K562 (cell line): ENCODE results near the gene CHST14. TPM values are rescaled to one million over a fixed set of nuclear protein-coding genes. Genes with fewer than 3 reads are reported as not detected.

ENCODE experiments used
- ATAC-seq: fragments of 200-7000 bp; cut with Tn5 transposase; 3 replicates; pipeline ENCODE4 v1.9.1; 2020; ENCODE audit warnings: moderate library complexity
- BruUV-seq: library from RNA; stranded (reverse); fragments of 400-500 nt; replicated peaks from 2 replicates; lab custom pipeline; 2021; lab: Mats Ljungman, UMichigan
- CTCF ChIA-PET: fragments of 300-600 bp; formaldehyde crosslinking; extraction: SDS; loops from one replicate; lab custom pipeline; 2021; ENCODE audit warnings: low intra/inter-chr PET ratio; lab: Yijun Ruan, JAX
- POLR2A ChIA-PET: fragments of 300-600, 350-650 bp; sonication (Branson Sonifier 250); formaldehyde crosslinking; extraction: SDS; loops from one replicate; lab custom pipeline; 2021; ENCODE audit warnings: antibody characterized with exemption, inconsistent platforms; lab: Yijun Ruan, JAX
- DNase-seq, 4 experiments: peaks; one replicate each; pipeline versions ENCODE4 v3.0.0 to v3.0.0-alpha.2; 2011 to 2018; ENCODE audit warnings: low spot score in 3 of 4, mixed read lengths in 3 of 4; ENCODE audit errors: extremely low read depth in 1 of 4
- FAIRE-seq: peaks from 2 replicates; lab custom pipeline; 2011; peaks lifted over from hg19 to GRCh38; lab: Jason Lieb, UNC
- H2AFZ ChIP-seq: 2 replicates; pipeline ENCODE4 v1.6.0; 2011; ENCODE audit warnings: low read depth, low read length, control low read depth, inconsistent platforms
- H3K27ac ChIP-seq: fragments of 200-600 bp; 3 replicates; pipeline ENCODE4 v1.8.0; 2011; ENCODE audit warnings: low read depth, mild to moderate bottlenecking, control low read depth, inconsistent platforms, low read length, moderate library complexity, mixed read lengths; ENCODE audit errors: extremely low read depth
- H3K27me3 ChIP-seq, 2 experiments: fragments of 300-600 bp in 1 of 2; 2 replicates in 1 of 2; 3 replicates in 1 of 2; pipeline versions ENCODE4 v1.6.0 to v1.8.0; 2011; ENCODE audit warnings: inconsistent platforms in 2 of 2, low read length in 2 of 2, mild to moderate bottlenecking in 1 of 2, mixed read lengths in 1 of 2, moderate library complexity in 1 of 2; ENCODE audit not compliant: control insufficient read depth in 2 of 2, insufficient read depth in 2 of 2
- H3K36me3 ChIP-seq: fragments of 300-600 bp; 3 replicates; pipeline ENCODE4 v1.8.0; 2011; ENCODE audit warnings: mild to moderate bottlenecking, low read length, inconsistent platforms; ENCODE audit not compliant: control insufficient read depth, insufficient read depth
- H3K4me1 ChIP-seq, 2 experiments: fragments of 200-600 bp in 1 of 2; replicated peaks in 1 of 2; 2 replicates in 1 of 2; 3 replicates in 1 of 2; pipeline versions ENCODE4 v1.5.1 to v1.8.0; 2011; ENCODE audit warnings: inconsistent platforms in 2 of 2, low read length in 2 of 2, mild to moderate bottlenecking in 1 of 2, mixed read lengths in 1 of 2, moderate library complexity in 1 of 2; ENCODE audit not compliant: control insufficient read depth in 2 of 2, insufficient read depth in 2 of 2
- H3K4me2 ChIP-seq: 2 replicates; pipeline ENCODE4 v1.6.1; 2011; ENCODE audit warnings: low read length, control low read depth, inconsistent platforms, mixed read lengths; ENCODE audit not compliant: insufficient read depth
- H3K4me3 ChIP-seq: fragments of 200-600 bp; sonication (generic), shearing (Covaris generic); 2 replicates; pipeline ENCODE4 v1.5.1; 2016; ENCODE audit warnings: control low read depth, inconsistent platforms
- H3K79me2 ChIP-seq: fragments of 200-600 bp; 3 replicates; pipeline ENCODE4 v1.8.0; 2011; ENCODE audit warnings: low read length, inconsistent platforms; ENCODE audit not compliant: control insufficient read depth, insufficient read depth
- H3K9ac ChIP-seq, 2 experiments: 2 replicates each; pipeline versions ENCODE4 v1.6.0 to v1.6.1; 2011; ENCODE audit warnings: low read depth in 2 of 2, low read length in 2 of 2, control low read depth in 1 of 2, inconsistent platforms in 1 of 2, mild to moderate bottlenecking in 1 of 2, mixed read lengths in 1 of 2; ENCODE audit not compliant: insufficient read depth in 1 of 2
- H3K9me1 ChIP-seq: one replicate; pipeline ENCODE4 v1.6.0; 2011; ENCODE audit warnings: inconsistent platforms, mild to moderate bottlenecking, low read length, moderate library complexity; ENCODE audit not compliant: control insufficient read depth, insufficient read depth
- H3K9me3 ChIP-seq: replicated peaks from 2 replicates; pipeline ENCODE4 v1.5.1; 2011; ENCODE audit warnings: low read depth, low read length, inconsistent platforms; ENCODE audit not compliant: control insufficient read depth, insufficient read depth
- H4K20me1 ChIP-seq: replicated peaks from 2 replicates; pipeline ENCODE4 v1.6.1; 2011; ENCODE audit warnings: low read length, inconsistent platforms, mixed read lengths; ENCODE audit not compliant: control insufficient read depth, insufficient read depth
- CEBPG ChIP-seq, 3 experiments: fragments of 200-800 bp in 1 of 3; sonication (Bioruptor generic) in 1 of 3; sonication (generic) in 1 of 3; formaldehyde crosslinking in 1 of 3; IDR thresholded peaks in 2 of 3; conservative IDR thresholded peaks in 1 of 3; 2 replicates each; pipeline versions ENCODE4 v1.6.1 to v1.8.0; 2016 to 2022; ENCODE audit warnings: missing compliant biosample characterization in 2 of 3, missing genetic modification characterization in 2 of 3, mild to moderate bottlenecking in 1 of 3, missing genetic modification reagents in 1 of 3
- E2F3 ChIP-seq: fragments of 250-450 bp; sonication (Bioruptor Pico); IDR thresholded peaks from 2 replicates; pipeline ENCODE4 v1.4.0; 2020; ENCODE audit warnings: mild to moderate bottlenecking
- GTF2A2 ChIP-seq: IDR thresholded peaks from 2 replicates; pipeline ENCODE4 v1.6.1; 2016; ENCODE audit warnings: mild to moderate bottlenecking, missing genetic modification characterization, missing compliant biosample characterization
- HNRNPK ChIP-seq: fragments of 200-400 bp; formaldehyde crosslinking; IDR thresholded peaks from one replicate; pipeline ENCODE4 v1.6.1; 2018; ENCODE audit warnings: mild to moderate bottlenecking, low read depth, low read length; ENCODE audit not compliant: poor library complexity, severe bottlenecking
- MCM3 ChIP-seq: fragments of 450-650 bp; IDR thresholded peaks from 2 replicates; pipeline ENCODE4 v1.6.1; 2016
- RBFOX2 ChIP-seq: fragments of 200-400 bp; formaldehyde crosslinking; IDR thresholded peaks from 2 replicates; pipeline ENCODE4 v1.6.1; 2017; ENCODE audit warnings: low read depth, mild to moderate bottlenecking, low read length, moderate library complexity
- WHSC1 ChIP-seq: IDR thresholded peaks from one replicate; pipeline ENCODE4 v1.6.1; 2012; ENCODE audit warnings: low read length, control low read depth, inconsistent platforms
- XRCC3 ChIP-seq: fragments of 450-650 bp; IDR thresholded peaks from 2 replicates; pipeline ENCODE4 v1.6.1; 2017; ENCODE audit warnings: mild to moderate bottlenecking, moderate library complexity
- ZNF121 ChIP-seq: sonication (generic); formaldehyde crosslinking; conservative IDR thresholded peaks from 2 replicates; pipeline ENCODE4 v1.8.0; 2022; ENCODE audit warnings: missing genetic modification reagents
- ZNF134 ChIP-seq: fragments of 250-450 bp; sonication (Bioruptor Pico); conservative IDR thresholded peaks from 2 replicates; pipeline ENCODE4 v1.4.0; 2020
- ZNF140 ChIP-seq: fragments of 250-450 bp; sonication (Bioruptor Pico); IDR thresholded peaks from 2 replicates; pipeline ENCODE4 v1.8.0; 2021; ENCODE audit warnings: moderate library complexity, mild to moderate bottlenecking, inconsistent platforms
- WGBS: fragments of 100-300 bp; shearing (Covaris generic); methylation state at CpG from one replicate; pipeline ENCODE4 v1.1.6; 2016; ENCODE audit warnings: low coverage, mixed read lengths; ENCODE audit not compliant: insufficient coverage; ENCODE audit errors: missing lambda C conversion rate; 5-methylcytosine and 5-hydroxymethylcytosine counted together
- in situ Hi-C: fragments of 300-500 bp; cut with MboI; formaldehyde crosslinking; loops from 4 replicates; pipeline ENCODE4 v1.15.0; 2018; ENCODE audit warnings: inconsistent platforms, mixed read lengths
- intact Hi-C: fragments of 100-400 bp; cut with micrococcal nuclease; formaldehyde crosslinking; loops from 2 replicates; pipeline ENCODE4 v1.14.2; 2022
- polyA plus RNA-seq, 8 experiments: library from polyadenylated mRNA; depleted of rRNA in 4 of 8; stranded (reverse) in 5 of 8; unstranded in 3 of 8; fragments of >200 nt; fragmentation: Nextera tagmentation in 2 of 8; fragmentation: Illumina TruSeq in 1 of 8; extraction: Ambion mirVana in 2 of 8; extraction: Trizol in 1 of 8; gene quantifications; 2 replicates each; pipeline versions ENCODE4 v1.2.1 to v1.2.3, GENCODE V29; 2011 to 2014; ENCODE audit warnings: inconsistent platforms in 1 of 8, missing spikeins in 1 of 8
- total RNA-seq, 7 experiments: library from RNA; depleted of rRNA in 6 of 7; stranded (reverse); fragments of >200 nt in 6 of 7; fragmentation: Illumina TruSeq in 2 of 7; extraction: Trizol in 2 of 7; gene quantifications; 2 replicates each; pipeline versions ENCODE4 v1.2.1 to v1.2.3, GENCODE V29; 2011 to 2021; ENCODE audit warnings: low replicate concordance in 1 of 7
- TF ChIP-seq, protein P1 (sequence below), 2 experiments: fragments of 450-650 bp in 1 of 2; sonication (generic) in 1 of 2; formaldehyde crosslinking in 1 of 2; IDR thresholded peaks in 1 of 2; conservative IDR thresholded peaks in 1 of 2; 2 replicates each; pipeline versions ENCODE4 v1.6.1 to v1.8.1; 2016 to 2023; ENCODE audit warnings: mild to moderate bottlenecking in 2 of 2, moderate library complexity in 2 of 2, inconsistent platforms in 1 of 2, missing genetic modification reagents in 1 of 2

Gene CHST14
- total and polyA plus RNA-seq, 9 of the 15 experiments (the other 6 are each of a cell fraction or from before 2014, with no cell fraction given) = 1.6 to 12.1 (median 4.5) TPM

GRCh38 chr15:40508216-40508615 is 37.4 kb downstream of the CHST14 start:
- no TSS peak for BruUV-seq
- Histone ChIP-seq H3K9me1 (peaks cover 4% of the 10 kb centered on the region), H3K9ac (no peak overlapping the region), H3K4me3 (no peak overlapping the region), H4K20me1 (no peaks in the 10 kb centered on the region), H3K9me3 (no peaks in the 10 kb centered on the region), H3K4me1 (peaks cover 20 to 24% of the 10 kb centered on the region in 2 experiments), H3K27ac (no peak overlapping the region), H3K27me3 (no peaks in the 10 kb centered on the region), H3K4me2 (no peak overlapping the region), H3K79me2 (no peaks in the 10 kb centered on the region), H2AFZ (no peak overlapping the region), H3K36me3 (no peaks in the 10 kb centered on the region)
- no peak for FAIRE-seq
- intact Hi-C loops = loop anchor here (5.0 kb wide), 2 partner anchors 36 to 66 kb away; partner anchors contain the start of genes BAHD1 and CHST14
- ChIA-PET CTCF (no interaction called here), POLR2A (interaction anchor here (0.6 to 1.1 kb wide), 2 partner anchors 11 to 1894 kb away, joined by 3 read pairs; no protein-coding TSS in a partner anchor)
- in situ Hi-C loops = no loop called here
- TF ChIP-seq ZNF134 (CRISPR knock-in tag) = no peak
- no peak for TF ChIP-seq ZNF140 (CRISPR knock-in tag)
- WGBS = 89% methylated on average over 1 of the region's 1 CpG
- no peak for DNase-seq
- no peak for ATAC-seq

DNA sequence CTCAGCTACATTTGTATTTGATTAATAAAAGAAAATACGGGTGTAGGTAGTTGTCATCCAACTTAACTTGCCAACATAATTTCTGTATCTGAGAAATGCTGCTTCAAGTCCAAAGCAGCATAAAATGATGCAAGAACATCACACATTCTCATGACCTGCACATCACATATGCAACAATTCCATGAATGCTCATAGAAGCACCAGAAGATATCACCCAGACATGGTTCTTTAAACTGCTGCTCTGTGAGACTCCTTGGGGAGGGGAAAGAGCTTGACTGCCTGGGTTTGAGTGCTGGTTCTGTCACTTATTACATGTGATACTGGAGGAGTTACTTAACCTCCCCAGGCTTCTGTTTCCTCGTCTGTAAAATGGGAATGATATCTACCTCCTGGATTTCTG is 39.4 kb downstream of the CHST14 start:
- Histone ChIP-seq H3K4me1 (peaks cover 20 to 28% of the 10 kb centered on the region in 2 experiments), H3K9me3 (no peaks in the 10 kb centered on the region), H3K79me2 (no peaks in the 10 kb centered on the region), H3K36me3 (no peaks in the 10 kb centered on the region), H2AFZ (peak overlapping the region; percentile 5; the same call in 1 of the 2 replicates), H3K4me3 (no peak overlapping the region), H4K20me1 (no peaks in the 10 kb centered on the region), H3K27ac (no peak overlapping the region), H3K27me3 (no peaks in the 10 kb centered on the region), H3K4me2 (no peak overlapping the region), H3K9ac (no peak overlapping the region), H3K9me1 (peaks cover 4% of the 10 kb centered on the region)
- intact Hi-C loops (loop anchor here (10.0 kb wide), 1 partner anchor 275 kb away; no protein-coding TSS in a partner anchor), in situ Hi-C loops (no loop called here)
- POLR2A ChIA-PET = interaction anchor here (0.5 kb wide), 1 partner anchor 184 kb away, joined by 3 read pairs; no protein-coding TSS in a partner anchor
- 70% methylated on average over 2 of the region's 2 CpGs for WGBS
- ATAC-seq (no peak), FAIRE-seq (no peak), DNase-seq (no peak)
- no TSS peak for BruUV-seq
- CTCF ChIA-PET = no interaction called here
- TF ChIP-seq ZNF121 (CRISPR knock-in tag) (no peak), GTF2A2 (tag) (no peak), CEBPG (CRISPR knock-in tag; IDR thresholded peaks at IDR 0.05) (peak; percentile 54), CEBPG (tag; conservative IDR thresholded peaks at IDR 0.05 in 1 of 2, IDR thresholded peaks at IDR 0.05 in 1 of 2) (peak in 1 of 2 experiments; percentile 23; a peak in 2 of 4 replicates), HNRNPK (no peak), WHSC1 (no peak), RBFOX2 (no peak), MCM3 (no peak), XRCC3 (no peak), E2F3 (CRISPR knock-in tag) (no peak)
- TF ChIP-seq, protein P1, sequence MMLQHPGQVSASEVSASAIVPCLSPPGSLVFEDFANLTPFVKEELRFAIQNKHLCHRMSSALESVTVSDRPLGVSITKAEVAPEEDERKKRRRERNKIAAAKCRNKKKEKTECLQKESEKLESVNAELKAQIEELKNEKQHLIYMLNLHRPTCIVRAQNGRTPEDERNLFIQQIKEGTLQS (IDR thresholded peaks at IDR 0.05) = peak; percentile 37; the same call in 1 of the 2 replicates
- TF ChIP-seq, protein P1 (CRISPR knock-in tag; conservative IDR thresholded peaks at IDR 0.05) = no peak
